ENCODE measurements around the gene MED29.

MED29 gene

DNA sequence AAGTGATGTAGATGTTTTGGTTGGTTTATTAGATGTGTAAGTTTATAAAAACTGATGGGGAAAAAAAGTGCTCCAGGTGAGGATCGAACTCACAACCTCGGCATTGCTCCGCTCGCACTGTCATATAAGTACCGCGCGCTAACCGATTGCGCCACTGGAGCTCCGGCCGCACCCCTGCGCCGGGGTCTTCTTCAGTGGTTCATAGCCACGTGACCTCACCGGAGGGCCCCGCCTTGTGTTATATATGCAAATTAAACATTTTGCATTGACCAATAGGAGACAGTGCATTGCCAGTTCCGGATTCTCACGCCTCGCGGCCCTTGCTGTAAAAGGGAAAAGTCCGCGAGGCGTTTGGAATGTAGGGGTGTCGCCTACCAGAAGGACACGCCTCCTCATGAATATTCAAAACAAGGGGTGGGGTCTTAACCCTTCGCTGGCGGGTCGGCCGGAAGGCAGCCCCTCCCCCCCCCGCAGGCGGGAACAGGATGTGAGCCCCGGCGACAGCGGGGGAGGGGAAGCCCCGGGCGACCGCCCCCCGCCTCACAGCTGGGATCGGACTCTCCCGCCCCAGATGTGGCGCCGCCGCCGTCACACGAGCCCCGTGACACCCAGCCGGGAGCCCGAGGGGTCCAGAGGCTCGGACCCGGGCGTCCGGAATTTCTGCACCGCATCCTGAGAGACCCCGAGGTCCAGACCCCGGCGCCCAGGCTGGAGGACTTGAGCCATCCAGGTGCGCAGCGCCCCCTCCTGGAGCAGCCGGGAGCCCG is 21.1 kb downstream of the MED29 start, which contains the start of gene PLEKHG2:
Gene PLEKHG2 (plus strand): TSS at position 570 of the 767 bp plus-strand sequence. CDS start 1,418 bp downstream, outside the sequence.
- peak; percentile 99 for DNase-seq

DNA sequence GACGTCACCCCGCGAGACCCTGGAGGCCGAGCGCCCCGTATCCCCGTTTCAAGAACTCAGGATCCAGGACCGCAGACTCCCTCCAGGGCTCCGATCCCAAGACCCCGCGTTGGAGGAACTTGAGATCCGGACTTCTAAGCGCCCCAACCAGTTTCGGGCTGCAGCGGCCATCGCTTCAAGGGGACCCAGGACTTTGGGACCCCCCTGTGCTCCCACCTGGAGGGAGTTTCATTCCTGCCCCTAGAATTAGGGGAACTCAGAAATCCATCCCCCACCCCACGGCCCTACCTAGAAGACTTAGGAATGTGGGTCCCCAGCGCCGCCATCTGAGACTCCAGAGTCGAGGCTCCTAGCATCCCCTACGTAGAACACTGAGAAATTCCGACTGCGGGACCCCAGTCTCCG is 21.7 kb downstream of the MED29 start:
- DNase-seq: no peak

GRCh38 chr19:39413272-39413910 is 22.2 kb downstream of the MED29 start:
- DNase-seq: no peak

DNA sequence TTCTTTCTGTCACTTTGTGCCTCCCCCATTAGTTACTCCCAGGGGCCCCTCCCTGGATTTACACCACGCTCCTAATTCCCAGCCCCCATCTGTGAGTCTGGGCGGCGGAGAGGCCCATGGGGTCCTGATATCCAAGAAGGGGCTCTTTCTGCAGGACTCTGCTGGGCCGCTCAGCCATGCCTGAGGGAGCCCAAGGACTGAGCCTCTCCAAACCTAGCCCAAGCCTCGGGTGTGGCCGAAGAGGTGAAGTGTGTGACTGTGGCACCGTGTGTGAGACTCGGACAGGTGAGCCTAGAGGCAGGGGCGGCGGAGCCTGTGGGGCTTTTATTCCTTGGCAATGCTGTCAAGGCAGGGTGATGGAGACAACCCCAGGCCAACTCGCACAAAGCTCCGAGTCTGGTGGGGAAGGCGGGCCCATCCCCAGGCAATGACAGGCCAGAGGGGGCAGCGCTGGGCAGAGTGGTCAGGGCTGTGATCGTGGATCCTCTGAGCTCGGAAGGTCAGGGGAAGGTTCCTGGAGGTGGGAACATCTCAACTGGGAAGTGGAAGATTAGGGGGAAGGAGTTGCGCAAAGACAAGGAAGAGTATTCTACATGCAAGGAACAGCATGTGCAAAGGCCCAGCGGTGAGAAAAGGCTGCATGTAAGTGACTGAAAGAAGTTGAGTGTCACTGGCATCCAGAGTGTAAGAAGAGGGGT is 22.9 kb downstream of the MED29 start:
- no peak for DNase-seq

DNA sequence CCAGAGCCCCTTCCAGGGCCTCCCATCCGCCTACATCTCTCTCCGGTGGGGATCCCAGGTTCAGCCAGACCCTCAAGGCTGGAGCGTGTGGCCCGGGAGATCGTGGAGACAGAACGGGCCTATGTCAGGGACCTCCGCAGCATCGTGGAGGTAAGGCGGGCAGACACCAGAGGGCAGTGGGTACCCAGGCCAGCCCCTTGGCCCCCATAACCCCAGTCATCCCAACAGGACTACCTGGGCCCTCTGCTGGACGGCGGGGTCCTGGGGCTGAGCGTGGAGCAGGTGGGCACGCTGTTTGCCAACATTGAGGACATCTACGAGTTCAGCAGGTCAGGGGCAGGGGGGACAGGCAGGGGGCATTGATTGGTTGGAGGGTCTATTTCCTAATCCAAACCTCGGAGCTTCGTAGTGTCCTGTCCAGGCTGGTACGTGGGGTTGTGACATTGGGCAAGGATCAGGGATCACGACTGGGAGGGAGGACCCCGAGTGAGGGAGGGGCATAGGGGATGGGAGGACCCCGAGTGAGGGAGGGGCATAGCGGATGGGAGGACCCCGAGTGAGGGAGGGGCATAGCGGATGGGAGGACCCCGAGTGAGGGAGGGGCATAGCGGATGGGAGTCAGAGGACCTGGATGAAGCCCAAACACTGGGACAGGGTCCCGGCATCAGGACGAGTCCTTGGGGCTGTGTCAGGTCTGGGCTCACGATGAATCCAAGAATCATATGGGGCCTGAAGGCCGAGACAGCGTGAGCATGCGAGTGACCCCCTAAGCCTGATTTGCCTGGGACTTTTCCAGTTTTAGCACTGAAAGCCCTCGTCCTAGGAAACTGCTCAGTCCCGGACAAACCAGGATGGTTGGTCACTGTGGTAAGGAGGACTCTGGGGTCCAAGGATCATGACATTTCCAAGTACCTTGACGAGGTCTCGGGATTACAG is 24.2 kb downstream of the MED29 start:
- no peak for DNase-seq

GRCh38 chr19:39416152-39417120 is 25.3 kb downstream of the MED29 start:
- no peak for DNase-seq

- DNase-seq: no peak
These were observed 26.4 kb downstream of the MED29 start for GRCh38 chr19:39417463-39418181.

GRCh38 chr19:39419003-39419402 is 27.8 kb downstream of the MED29 start:
- DNase-seq: no peak

DNA sequence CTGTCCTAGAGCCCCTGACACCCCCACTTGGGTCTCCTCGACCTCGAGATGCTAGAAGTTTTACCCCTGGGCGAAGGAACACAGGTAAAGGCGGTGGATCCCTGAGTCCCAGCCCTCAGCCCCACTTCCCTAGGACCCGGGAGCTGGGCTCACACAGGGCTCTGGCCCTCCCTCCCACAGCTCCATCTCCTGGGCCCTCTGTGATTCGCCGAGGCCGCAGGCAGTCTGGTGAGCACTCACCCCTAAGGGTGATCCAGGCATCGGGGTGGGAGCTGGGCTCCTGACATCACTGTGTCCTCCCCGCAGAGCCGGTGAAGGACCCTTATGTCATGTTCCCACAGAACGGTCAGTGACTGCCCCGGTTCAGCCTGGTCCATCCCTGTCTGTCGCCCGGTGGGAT is 29.6 kb downstream of the MED29 start:
- no peak for DNase-seq

- DNase-seq: no peak
These were observed 30.8 kb downstream of the MED29 start for GRCh38 chr19:39422020-39422419.

DNA sequence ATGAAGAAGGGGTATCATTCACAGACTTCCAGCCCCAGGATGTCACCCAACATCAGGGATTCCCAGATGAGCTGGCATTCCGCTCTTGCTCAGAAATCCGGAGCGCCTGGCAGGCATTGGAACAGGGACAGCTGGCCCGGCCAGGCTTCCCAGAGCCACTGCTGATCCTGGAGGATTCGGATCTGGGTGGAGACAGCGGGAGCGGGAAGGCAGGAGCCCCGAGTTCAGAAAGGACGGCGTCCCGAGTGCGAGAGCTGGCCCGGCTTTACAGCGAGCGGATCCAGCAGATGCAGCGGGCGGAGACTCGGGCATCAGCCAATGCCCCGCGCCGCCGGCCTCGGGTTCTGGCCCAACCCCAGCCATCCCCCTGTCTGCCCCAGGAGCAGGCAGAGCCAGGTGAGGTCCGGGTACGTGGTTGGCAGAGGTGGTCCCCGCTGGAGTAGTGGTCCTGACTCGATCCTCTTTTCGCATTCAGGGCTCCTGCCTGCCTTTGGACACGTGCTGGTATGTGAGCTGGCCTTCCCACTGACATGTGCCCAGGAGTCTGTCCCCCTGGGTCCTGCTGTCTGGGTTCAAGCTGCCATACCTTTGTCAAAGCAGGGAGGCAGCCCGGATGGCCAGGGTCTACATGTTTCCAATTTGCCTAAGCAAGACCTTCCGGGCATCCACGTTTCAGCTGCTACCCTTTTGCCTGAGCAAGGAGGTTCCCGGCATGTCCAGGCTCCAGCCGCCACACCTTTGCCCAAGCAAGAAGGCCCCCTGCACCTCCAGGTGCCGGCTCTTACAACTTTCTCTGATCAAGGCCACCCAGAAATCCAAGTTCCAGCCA is 32.3 kb downstream of the MED29 start:
- DNase-seq: no peak

GRCh38 chr19:39424934-39425333 is 33.8 kb downstream of the MED29 start:
- no peak for DNase-seq

DNA sequence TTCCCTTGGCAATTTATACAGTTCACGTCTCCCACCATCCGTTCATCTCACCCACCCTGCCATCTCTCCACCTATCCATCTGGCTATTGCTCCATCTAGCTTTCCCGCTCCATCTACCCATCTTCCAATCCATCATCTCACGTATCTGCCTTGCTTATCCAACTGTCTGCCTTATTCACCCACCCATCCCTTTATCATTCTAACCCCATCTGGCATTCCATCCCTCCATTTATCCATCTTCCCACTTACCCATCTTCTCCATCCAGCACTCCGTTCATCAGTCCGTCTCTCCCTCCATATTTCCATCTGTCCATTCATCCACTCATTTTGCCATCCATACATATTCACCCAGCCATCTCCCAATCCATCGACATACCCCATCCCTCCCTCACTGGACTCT is 34.6 kb downstream of the MED29 start:
- DNase-seq: no peak

DNA sequence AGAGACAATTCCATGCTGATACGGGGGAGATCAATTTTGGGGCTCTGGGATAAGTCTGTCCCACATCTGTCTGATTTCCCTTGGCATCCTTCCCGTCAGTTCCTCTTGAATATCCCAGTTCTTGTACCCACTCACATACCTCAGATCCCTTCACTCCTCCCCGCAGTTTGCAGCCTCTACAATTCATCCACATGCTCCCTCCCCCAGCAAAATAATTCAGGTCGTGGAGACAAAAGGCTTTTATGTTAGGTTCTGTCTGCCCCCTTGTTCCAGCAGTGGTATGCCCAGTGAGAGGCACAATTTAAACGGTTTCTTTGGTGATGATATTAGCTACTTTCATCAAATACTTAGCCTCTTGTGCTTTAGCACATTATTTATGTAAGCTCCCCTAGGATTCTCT is 35.0 kb downstream of the MED29 start:
- no peak for DNase-seq

GRCh38 chr19:39427707-39428106 is 36.5 kb downstream of the MED29 start:
- no peak for DNase-seq

- no peak for DNase-seq
These were observed 37.3 kb downstream of the MED29 start for GRCh38 chr19:39428283-39429112.

GRCh38 chr19:39430675-39431593 is 39.8 kb downstream of the MED29 start:
- DNase-seq: peak; percentile 95

- no peak for DNase-seq
These were observed 41.5 kb downstream of the MED29 start for GRCh38 chr19:39432677-39433025.
